GM18507 (cell line): ENCODE measurements around the gene NANOS2.

Experiments
- DNase-seq: peaks from one replicate; pipeline ENCODE4 v3.0.0; 2011; ENCODE audit warnings: low read depth; ENCODE audit not compliant: insufficient read length; ENCODE audit errors: extremely low spot score
- FAIRE-seq: peaks from 2 replicates; lab custom pipeline; 2011; peaks lifted over from hg19 to GRCh38; lab: Jason Lieb, UNC

The NANOS2 gene

GRCh38 chr19:45933759-45934158 lies 19.2 kb upstream of the NANOS2 start:
- FAIRE-seq: no peak
- DNase-seq: no peak

GRCh38 chr19:45931055-45931454 lies 16.5 kb upstream of the NANOS2 start:
- FAIRE-seq (no peak), DNase-seq (no peak)

- FAIRE-seq: no peak
- DNase-seq: no peak
Observed at GRCh38 chr19:45929247-45929646, 14.7 kb upstream of the NANOS2 start.

- peak; percentile 94 for DNase-seq
- FAIRE-seq: peak; percentile 98
Observed at GRCh38 chr19:45927565-45928261, 13.1 kb upstream of the NANOS2 start.

- no peak for DNase-seq
- no peak for FAIRE-seq
Observed at GRCh38 chr19:45924891-45925447, 10.4 kb upstream of the NANOS2 start.

- no peak for FAIRE-seq
Observed at GRCh38 chr19:45922281-45922680, 7.7 kb upstream of the NANOS2 start.

GRCh38 chr19:45920458-45920857 lies 5.9 kb upstream of the NANOS2 start:
- no peak for DNase-seq
- no peak for FAIRE-seq

More at GRCh38 chr19:45922281-45922680, 7.7 kb upstream of the NANOS2 start:
- no peak for DNase-seq

GRCh38 chr19:45919678-45920077 lies 5.1 kb upstream of the NANOS2 start:
- FAIRE-seq: no peak
- no peak for DNase-seq

GRCh38 chr19:45918721-45919120 lies 4.1 kb upstream of the NANOS2 start:
- DNase-seq: no peak
- FAIRE-seq: no peak

- DNase-seq (no peak), FAIRE-seq (no peak)
Observed at GRCh38 chr19:45917421-45918091, 3.0 kb upstream of the NANOS2 start.

GRCh38 chr19:45911291-45911690 lies 3.3 kb downstream of the NANOS2 start:
- FAIRE-seq: no peak
- no peak for DNase-seq

- DNase-seq: no peak
- no peak for FAIRE-seq
Observed at GRCh38 chr19:45908956-45909355, 5.6 kb downstream of the NANOS2 start.

GRCh38 chr19:45906221-45906620 lies 8.4 kb downstream of the NANOS2 start:
- FAIRE-seq (no peak), DNase-seq (no peak)

GRCh38 chr19:45905011-45905410 lies 9.6 kb downstream of the NANOS2 start:
- FAIRE-seq (no peak), DNase-seq (no peak)

- DNase-seq (peak; percentile 100), FAIRE-seq (peak; percentile 98)
Observed at GRCh38 chr19:45902651-45903625, 11.6 kb downstream of the NANOS2 start.

- DNase-seq (no peak), FAIRE-seq (no peak)
Observed at GRCh38 chr19:45901912-45902650, 12.5 kb downstream of the NANOS2 start, which contains the start of gene MYPOP. Gene MYPOP, minus strand, starts transcription at chr19:45902613. Its CDS starts 840 bp downstream, at chr19:45901773.

- DNase-seq: no peak
- FAIRE-seq: no peak
Observed at GRCh38 chr19:45901432-45901911, 13.1 kb downstream of the NANOS2 start.

GRCh38 chr19:45900738-45901431 lies 13.7 kb downstream of the NANOS2 start:
- FAIRE-seq (no peak), DNase-seq (no peak)
